ENCODE measurements around the gene GABPA. TPM values are rescaled to one million over a fixed set of nuclear protein-coding genes. Genes with fewer than 3 reads are reported as not detected.

Gene GABPA
- total RNA-seq, 4 donors from 2014 or later = 11.3 to 24.8 (median 21.7) TPM

GRCh38 chr21:25750085-25750484 lies 15.3 kb downstream of the GABPA start:
- Histone ChIP-seq H3K36me3 (peaks cover 0 to 55% (median 3%) of the 10 kb centered on the region in 3 donors), H3K27me3 (no peaks in the 10 kb centered on the region), H3K4me3 (no peak overlapping the region), H3K9me3 (no peaks in the 10 kb centered on the region), H3K4me1 (no peaks in the 10 kb centered on the region), H3K27ac (no peak overlapping the region)
- DNase-seq = no peak
- TF ChIP-seq POLR2A (IDR thresholded peaks at IDR 0.05) (no peak), CTCF (IDR thresholded peaks at IDR 0.05) (no peak)

GRCh38 chr21:25752416-25752815 lies 17.6 kb downstream of the GABPA start:
- Histone ChIP-seq H3K27ac (no peak overlapping the region), H3K36me3 (peaks cover 0 to 38% (median 3%) of the 10 kb centered on the region in 3 donors), H3K4me3 (no peak overlapping the region), H3K9me3 (no peaks in the 10 kb centered on the region), H3K27me3 (no peaks in the 10 kb centered on the region), H3K4me1 (no peaks in the 10 kb centered on the region)
- DNase-seq = no peak
- no peak for TF ChIP-seq POLR2A (IDR thresholded peaks at IDR 0.05)
- TF ChIP-seq CTCF (IDR thresholded peaks at IDR 0.05) = no peak

GRCh38 chr21:25756190-25756932 lies 21.6 kb downstream of the GABPA start:
- H3K4me3 ChIP-seq = no peak overlapping the region
- TF ChIP-seq CTCF (IDR thresholded peaks at IDR 0.05) = no peak
- no peak for TF ChIP-seq POLR2A (IDR thresholded peaks at IDR 0.05)
- H3K9me3 ChIP-seq = no peaks in the 10 kb centered on the region
- H3K4me1 ChIP-seq = no peaks in the 10 kb centered on the region
- peaks cover 0 to 52% (median 3%) of the 10 kb centered on the region in 3 donors for H3K36me3 ChIP-seq
- DNase-seq = no peak
- no peaks in the 10 kb centered on the region for H3K27me3 ChIP-seq
- no peak overlapping the region for H3K27ac ChIP-seq

- Histone ChIP-seq H3K27ac (no peak overlapping the region), H3K9me3 (no peaks in the 10 kb centered on the region), H3K36me3 (peaks cover 0 to 53% (median 3%) of the 10 kb centered on the region in 3 donors), H3K4me1 (no peaks in the 10 kb centered on the region), H3K4me3 (no peak overlapping the region), H3K27me3 (no peaks in the 10 kb centered on the region)
- no peak for TF ChIP-seq CTCF (IDR thresholded peaks at IDR 0.05)
- no peak for TF ChIP-seq POLR2A (IDR thresholded peaks at IDR 0.05)
- no peak for DNase-seq
Observed at GRCh38 chr21:25757531-25757930, 22.8 kb downstream of the GABPA start.

- H3K36me3 ChIP-seq = peaks cover 0 to 47% (median 0%) of the 10 kb centered on the region in 3 donors
- no peak overlapping the region for H3K4me3 ChIP-seq
- H3K27me3 ChIP-seq = no peaks in the 10 kb centered on the region
- no peak for TF ChIP-seq CTCF (IDR thresholded peaks at IDR 0.05)
- no peak for TF ChIP-seq POLR2A (IDR thresholded peaks at IDR 0.05)
- no peak for DNase-seq
- no peaks in the 10 kb centered on the region for H3K9me3 ChIP-seq
- H3K27ac ChIP-seq = no peak overlapping the region
- H3K4me1 ChIP-seq = no peaks in the 10 kb centered on the region
Observed at GRCh38 chr21:25759573-25759972, 24.8 kb downstream of the GABPA start.
